Stimulated activated CD4-positive, alpha-beta T cell treated with anti-CD3 and anti-CD28 coated beads, TNF-alpha, amount 100 ng/mL, for 4 hours (primary cell): ENCODE measurements around the gene LOC128125822.

Experiments
- DNase-seq, 3 experiments: peaks; one replicate each; pipeline ENCODE4 v3.0.0-alpha.2; 2020; ENCODE audit warnings: low read depth in 3 of 3

LOC128125822 gene

GRCh38 chr6:63556369-63556768 lies 15.9 kb upstream of the LOC128125822 start:
- no peak for DNase-seq

- no peak for DNase-seq
These were observed 14.0 kb upstream of the LOC128125822 start for GRCh38 chr6:63558278-63558677.

GRCh38 chr6:63560801-63561287 lies 11.4 kb upstream of the LOC128125822 start:
- no peak for DNase-seq

GRCh38 chr6:63561288-63561687 lies 11.0 kb upstream of the LOC128125822 start:
- DNase-seq = no peak

- DNase-seq = no peak
These were observed 9.0 kb upstream of the LOC128125822 start for GRCh38 chr6:63563235-63563634.

- DNase-seq = no peak
These were observed 7.1 kb upstream of the LOC128125822 start for GRCh38 chr6:63565058-63565726.

GRCh38 chr6:63565727-63566596 lies 6.3 kb upstream of the LOC128125822 start:
- no peak for DNase-seq

GRCh38 chr6:63567966-63568365 lies 4.3 kb upstream of the LOC128125822 start:
- no peak for DNase-seq

GRCh38 chr6:63571361-63572043 lies 778 bp upstream of the LOC128125822 start:
- no peak for DNase-seq

GRCh38 chr6:63572747-63573075 lies 431 bp downstream of the LOC128125822 start:
- DNase-seq = no peak

GRCh38 chr6:63573076-63573898 lies 1.0 kb downstream of the LOC128125822 start:
- peak; percentile 42 to 49 (median 48) for DNase-seq

GRCh38 chr6:63573899-63574553 lies 1.7 kb downstream of the LOC128125822 start:
- peak in 1 of 3 experiments; percentile 6 for DNase-seq

GRCh38 chr6:63574554-63574900 lies 2.2 kb downstream of the LOC128125822 start:
- DNase-seq = no peak

GRCh38 chr6:63576147-63576772 lies 4.0 kb downstream of the LOC128125822 start:
- no peak for DNase-seq

GRCh38 chr6:63576985-63577712 lies 4.9 kb downstream of the LOC128125822 start:
- no peak for DNase-seq

GRCh38 chr6:63578757-63579156 lies 6.5 kb downstream of the LOC128125822 start:
- no peak for DNase-seq

GRCh38 chr6:63579937-63580703 lies 7.8 kb downstream of the LOC128125822 start:
- DNase-seq = no peak

GRCh38 chr6:63580704-63580961 lies 8.4 kb downstream of the LOC128125822 start:
- no peak for DNase-seq

GRCh38 chr6:63581355-63582013 lies 9.2 kb downstream of the LOC128125822 start:
- no peak for DNase-seq
